ENCODE results near the gene SLC38A11.

Gene SLC38A11

DNA sequence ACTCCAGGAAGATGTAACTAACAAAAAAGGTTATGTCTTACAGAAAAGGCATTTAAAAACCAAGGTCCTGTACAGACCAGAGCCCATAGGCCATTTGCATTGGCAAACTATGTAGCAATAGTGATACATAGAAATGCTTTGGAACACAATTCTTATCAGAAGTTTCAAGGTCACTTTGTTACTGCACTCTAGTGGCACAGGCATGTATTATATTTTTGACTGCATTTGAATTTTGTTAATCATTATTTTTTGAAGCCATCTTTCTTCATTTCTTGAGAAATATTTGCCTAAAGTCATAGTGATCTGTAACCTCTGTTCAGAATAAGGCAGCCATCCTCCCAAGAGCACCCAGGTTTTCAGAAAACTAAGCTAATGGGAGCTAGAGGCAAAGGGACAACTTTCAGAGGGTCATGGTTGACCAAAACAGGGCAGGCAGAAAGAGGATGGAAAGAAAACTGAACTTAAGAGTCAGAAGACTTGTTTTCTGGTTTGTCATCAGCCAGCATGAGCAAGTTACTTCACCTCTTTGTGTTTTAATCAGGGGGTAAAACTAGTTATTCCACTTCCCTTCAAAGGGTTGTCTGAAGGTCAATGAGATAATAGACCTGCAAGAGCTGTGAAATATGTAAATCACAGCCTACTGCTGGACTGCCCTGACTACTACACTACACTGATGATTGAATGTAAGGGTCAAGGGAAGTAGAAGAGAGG is 41.5 kb downstream of the SLC38A11 start:
- no peak for DNase-seq (ENCODE audit: low read depth)

DNA sequence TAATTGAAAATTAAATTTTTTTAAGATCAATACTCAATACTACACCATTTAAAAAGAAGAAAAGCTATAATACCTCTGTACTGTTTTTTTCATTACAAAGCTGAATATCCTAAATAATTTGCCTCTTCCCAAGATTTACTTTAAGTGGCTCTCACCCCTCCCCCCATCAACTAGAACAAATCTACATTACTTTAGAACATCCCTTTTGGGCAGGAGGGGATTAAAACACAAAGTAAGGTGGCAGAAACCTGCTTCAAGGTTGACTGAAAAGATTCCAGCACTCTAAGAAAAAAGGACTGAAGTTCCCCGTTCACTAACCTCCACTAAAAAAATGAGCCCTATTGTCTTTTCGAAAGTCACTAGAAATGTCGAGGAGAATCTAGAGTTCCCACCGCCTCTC is 42.3 kb downstream of the SLC38A11 start:
- no peak for DNase-seq (ENCODE audit: low read depth)

DNA sequence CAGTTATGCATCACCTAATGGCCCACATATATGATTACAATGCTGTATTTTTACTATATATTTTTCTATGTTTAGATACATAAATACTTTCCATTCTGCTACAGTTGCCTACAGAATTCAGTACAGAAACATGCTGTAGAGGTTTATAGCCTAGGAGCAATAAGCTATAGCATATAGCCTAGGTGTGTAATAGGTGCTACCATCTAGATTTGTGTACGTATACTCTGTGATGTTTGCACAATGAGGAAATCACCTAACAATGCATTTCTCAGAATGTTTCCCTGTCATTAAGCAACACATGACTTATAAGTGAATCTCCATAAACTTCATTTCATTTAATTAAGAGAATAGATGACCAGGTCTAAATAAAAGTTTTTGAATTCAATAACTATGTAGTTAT is 43.5 kb downstream of the SLC38A11 start:
- DNase-seq (ENCODE audit: low read depth): no peak

DNA sequence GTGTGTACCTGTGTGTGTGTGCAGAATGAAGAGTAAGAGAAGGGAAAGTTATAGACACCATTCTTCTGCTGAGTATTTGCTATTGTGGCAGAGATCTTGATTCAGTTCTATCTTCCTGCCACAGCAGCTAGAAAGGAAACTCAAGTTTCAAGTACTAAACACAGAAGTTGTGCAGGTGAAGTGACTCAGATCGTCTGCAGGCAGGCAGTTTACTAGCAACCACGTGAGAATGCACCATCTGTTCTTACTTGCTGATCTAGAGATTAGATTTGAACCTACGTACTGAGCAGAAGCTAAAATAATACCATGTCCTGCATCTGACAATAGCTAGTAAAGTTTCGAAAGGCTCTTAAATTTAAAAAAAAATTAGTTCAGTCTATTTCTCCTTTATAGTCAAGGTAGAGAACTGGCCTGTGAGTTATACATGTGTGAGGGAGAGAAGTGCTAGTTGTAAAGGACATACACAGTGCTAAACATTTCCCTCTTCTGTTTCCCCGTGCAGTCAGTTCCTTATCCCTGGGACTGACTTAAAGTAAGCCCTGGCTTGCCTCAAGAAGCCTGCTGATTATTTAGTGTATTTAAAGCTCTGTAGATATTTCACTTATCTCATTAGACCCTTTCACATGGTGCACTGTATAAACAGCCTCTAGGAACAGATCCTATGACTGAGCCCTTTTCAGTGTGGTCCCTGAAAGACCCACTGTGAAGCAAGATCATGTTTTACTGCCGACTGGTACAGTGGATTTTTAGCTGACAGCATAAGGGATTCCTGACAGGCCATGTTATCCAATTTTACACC is 45.0 kb downstream of the SLC38A11 start:
- DNase-seq (ENCODE audit: low read depth): peak; percentile 4

DNA sequence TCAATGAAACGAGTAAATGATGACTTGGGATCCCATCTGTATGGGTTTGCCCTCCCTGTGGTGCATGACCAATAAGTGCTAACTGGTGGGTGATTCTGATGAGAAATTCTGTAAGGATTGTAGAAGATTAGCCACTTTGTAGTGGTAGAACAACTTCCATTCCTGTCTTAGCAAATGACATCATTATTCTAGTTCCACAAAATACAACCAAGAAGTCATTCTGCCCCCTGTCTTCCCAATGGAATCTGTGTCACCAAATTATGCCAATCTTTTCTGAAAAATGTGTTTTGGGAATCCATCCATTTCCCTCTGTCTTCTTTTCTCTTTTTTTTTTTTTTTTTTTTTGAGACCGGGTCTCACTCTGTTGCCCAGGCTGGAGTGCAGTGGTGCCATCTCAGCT is 48.4 kb downstream of the SLC38A11 start:
- no peak for DNase-seq (ENCODE audit: low read depth)

DNA sequence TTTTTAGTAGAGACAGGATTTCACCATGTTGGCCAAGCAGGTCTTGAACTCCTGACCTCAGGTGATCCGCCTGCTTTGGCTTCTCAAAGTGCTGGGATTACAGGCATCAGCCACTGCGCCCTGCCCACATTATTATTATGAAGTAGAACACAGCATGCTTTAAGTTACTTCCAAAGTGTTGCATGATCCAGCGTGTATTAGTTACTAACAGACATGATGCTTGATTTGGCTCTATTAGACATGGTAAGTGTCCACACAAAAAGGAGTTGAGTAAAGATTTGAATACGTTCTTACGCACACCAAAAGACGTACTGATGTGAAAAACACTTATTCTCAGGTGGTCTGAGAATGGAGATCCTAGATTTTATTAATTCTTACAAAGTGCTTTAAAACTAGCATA is 50.0 kb downstream of the SLC38A11 start:
- no peak for DNase-seq (ENCODE audit: low read depth)

DNA sequence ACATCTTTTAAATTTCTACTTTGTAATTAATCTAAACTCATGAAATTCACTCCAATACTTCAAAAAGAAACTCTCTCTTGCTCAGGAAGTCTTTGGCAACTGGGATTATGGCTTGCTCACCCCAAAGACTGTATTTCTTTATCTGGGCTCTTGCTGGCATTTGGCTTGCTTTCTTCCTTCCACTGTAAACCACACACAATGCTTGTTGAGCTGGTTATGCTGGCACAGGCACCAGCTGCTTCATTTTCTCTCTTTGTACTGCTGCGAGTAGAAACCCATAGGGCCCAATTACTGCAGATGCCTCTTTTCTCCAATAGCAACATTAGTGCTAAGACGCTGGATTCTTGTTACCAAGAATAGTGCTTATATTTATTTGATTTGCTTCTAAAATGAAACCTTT is 51.4 kb downstream of the SLC38A11 start:
- no peak for DNase-seq (ENCODE audit: low read depth)

DNA sequence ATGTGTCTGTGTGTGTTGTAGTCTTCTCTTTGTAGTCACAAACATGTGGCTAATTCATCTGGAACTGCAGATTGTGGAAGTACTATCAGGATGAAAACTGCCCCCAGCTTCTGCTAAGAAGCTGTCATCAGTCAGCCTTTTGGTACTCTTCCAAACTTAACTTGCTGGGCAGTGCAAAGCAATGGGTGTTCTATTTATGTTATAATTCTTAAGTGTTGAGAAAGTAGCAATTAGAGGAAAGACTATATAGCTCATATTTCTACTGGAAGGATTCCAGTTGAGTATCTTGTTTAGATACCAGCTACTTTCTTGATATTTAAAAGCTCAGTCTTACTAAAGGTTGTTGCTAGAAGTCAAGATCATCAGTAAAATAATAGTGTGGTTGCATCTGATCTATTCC is 52.1 kb downstream of the SLC38A11 start:
- no peak for DNase-seq (ENCODE audit: low read depth)

DNA sequence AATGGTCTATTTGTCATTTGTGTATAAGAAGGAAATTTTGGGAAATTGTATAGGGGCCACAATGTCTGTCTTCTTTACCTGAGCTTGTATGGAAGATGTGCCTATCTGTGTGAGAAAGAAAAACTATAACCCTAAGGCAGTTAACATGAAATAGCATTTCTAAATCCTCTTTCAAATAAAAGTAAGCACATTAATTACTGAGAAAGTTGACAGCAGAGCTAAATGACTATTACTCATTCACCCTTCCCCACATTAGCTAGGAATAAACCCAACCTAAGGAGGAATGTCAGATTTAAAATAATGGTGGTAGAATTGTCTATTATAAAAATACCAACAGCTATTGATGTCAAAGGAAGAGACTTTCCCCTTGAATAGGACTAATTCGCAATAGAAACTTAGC is 56.2 kb downstream of the SLC38A11 start:
- DNase-seq (ENCODE audit: low read depth): no peak

DNA sequence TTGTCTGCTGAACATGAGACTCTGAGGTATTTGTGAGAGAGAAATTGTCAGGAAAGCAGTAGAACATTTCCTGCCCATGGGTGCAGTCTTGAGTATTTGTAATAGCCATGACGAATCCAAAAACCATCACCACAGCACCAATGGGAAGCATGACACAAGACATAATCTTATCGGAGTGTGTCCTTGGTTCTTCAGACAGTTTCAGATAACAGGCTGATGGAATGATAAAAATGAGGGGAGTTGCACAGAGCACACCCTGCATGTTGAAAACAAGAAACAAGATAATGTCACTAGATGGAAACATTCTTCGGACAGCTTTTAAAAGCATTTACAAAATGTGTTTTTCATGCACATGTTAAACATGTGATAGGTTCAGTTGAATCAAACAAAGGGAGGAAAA is 56.9 kb downstream of the SLC38A11 start:
- no peak for DNase-seq (ENCODE audit: low read depth)

DNA sequence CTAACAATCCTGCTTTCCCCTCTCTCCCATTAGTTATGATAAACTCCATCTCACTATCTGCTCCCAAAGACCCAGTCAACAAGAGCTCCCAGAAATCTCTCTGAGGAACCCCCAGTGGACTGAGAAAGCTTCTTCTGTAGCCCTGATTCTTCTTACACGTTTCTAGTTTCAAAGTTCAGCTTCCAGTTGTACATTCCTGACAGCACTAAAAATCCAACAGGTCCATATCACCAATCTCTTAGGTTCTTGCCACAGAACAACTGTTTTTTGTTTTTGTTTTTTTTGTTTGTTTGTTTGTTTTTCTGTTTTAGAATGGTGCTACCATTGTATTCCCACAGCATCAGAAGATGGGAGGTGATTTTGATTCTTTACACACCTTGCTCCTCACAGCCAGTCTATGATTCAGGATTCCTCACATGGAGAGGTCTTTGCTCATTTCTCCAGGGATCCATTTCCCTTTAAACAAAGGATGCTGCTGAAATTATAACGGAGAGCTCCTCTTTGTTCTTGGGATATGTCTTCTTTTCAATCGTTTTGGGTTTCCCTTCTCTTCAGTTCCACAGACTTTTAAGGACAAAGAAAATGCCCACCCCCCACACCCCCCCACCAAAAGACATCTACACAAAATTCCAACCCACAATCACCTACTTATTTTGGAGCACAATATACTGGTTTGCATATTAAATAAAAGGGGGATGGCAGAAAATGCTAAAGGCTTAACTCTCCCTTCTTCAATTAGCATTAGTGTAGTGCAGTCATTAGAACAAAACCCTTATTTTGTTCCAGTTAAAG is 57.7 kb downstream of the SLC38A11 start:
- no peak for DNase-seq (ENCODE audit: low read depth)

DNA sequence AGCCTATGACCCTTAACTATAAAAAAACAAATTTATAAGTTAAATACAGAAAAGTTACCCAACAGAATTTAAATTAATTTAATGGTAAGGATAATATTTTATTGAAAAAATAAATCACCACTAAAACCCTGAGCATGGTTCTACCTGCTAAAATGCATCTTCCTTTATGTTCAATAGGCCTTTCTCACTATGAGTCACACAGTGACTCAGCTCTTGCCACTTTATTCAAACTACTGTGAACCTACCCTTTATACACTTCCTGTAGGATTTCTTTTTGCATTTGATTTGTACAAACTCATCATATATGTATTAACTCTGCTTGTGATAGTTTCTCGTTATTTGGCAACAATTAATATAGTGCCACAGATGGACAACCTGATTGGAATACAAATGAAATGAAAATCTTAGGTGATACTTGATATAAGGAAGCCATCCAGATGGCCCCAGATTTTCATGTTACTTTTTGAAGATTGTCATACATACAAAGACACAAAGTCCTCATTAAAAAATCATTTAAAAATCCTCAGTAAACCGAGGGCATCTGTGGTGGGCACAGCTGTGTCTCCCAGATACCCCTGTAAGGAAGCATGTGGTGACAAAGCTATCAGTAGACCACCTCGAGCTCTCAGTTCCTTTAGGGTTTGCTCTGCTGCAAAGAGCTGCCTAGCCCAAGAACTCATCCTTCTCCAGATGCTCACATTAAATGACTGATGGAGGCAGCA is 58.5 kb downstream of the SLC38A11 start:
- no peak for DNase-seq (ENCODE audit: low read depth)

DNA sequence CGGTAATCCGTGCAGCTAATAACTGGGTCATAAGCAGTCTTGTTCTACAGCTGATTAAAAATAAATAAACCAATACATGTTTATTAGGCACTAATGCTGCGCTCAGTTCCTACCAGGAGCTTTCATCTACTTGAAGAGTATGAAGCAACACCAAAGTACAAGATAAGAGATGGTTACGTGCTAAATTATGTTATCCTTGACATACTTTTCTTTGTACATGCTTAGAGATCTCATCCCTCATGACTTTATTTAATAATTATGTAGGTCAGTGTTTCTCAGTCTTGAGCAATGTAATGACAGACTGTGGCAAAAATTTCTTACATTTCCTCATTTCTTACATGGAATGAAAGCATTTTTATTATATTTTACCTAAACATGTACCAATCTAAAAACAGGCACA is 59.1 kb downstream of the SLC38A11 start:
- DNase-seq (ENCODE audit: low read depth): no peak

DNA sequence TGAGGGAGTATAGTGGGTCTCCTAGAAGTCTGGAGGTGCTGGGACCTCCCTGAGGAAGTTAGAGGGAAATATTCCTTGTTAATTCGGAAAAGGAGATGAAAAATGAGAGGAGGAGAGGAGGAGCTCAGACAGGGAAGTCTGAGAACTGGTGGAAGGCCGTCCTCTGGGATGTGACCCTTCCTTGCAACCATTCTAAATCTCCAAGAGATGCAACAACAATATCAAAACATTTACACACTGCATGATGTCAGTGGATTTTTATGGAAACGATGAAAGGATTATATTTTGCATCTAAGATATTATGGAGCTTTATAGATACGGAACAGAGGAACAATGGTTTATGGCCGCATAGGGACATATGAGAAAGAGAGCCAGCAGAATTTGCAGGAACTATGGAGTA is 63.9 kb downstream of the SLC38A11 start:
- no peak for DNase-seq (ENCODE audit: low read depth)

DNA sequence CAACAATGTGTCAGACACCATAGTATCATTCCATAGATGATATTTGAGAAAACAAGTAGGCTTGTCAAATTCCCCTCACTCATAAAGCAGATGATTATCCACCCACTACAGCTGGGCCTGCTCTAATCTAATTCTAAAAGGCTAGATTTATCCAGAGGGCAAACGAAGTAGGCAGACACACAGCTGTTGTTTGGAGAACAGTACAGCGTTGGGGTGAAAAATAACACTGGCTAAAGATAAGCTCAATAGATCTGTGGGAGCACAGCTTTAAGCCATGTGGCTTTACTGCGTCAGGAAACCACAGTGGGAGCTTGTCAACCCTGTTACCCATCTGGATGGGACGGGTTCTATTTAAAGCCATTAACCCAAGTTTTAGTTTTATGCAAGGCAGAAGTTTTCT is 64.8 kb downstream of the SLC38A11 start:
- no peak for DNase-seq (ENCODE audit: low read depth)

DNA sequence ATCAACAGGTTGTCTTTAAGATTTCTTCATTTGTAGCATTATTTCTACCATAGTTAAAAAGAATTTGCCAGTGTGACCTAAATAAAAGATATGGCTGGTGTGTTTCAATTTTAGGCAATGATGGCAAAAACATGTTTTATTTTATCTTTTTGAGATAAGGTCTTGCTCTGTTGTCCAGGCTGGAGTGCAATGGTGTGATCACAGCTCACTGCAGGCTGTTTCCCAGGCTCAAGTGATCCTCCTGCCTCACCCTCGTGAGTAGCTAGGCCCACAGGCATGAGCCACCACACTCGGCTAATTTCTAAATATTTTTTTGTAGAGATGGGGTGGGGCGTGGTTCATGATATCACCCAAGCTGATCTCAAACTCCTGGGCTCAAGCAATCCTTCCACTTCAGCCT is 66.7 kb downstream of the SLC38A11 start:
- no peak for DNase-seq (ENCODE audit: low read depth)

DNA sequence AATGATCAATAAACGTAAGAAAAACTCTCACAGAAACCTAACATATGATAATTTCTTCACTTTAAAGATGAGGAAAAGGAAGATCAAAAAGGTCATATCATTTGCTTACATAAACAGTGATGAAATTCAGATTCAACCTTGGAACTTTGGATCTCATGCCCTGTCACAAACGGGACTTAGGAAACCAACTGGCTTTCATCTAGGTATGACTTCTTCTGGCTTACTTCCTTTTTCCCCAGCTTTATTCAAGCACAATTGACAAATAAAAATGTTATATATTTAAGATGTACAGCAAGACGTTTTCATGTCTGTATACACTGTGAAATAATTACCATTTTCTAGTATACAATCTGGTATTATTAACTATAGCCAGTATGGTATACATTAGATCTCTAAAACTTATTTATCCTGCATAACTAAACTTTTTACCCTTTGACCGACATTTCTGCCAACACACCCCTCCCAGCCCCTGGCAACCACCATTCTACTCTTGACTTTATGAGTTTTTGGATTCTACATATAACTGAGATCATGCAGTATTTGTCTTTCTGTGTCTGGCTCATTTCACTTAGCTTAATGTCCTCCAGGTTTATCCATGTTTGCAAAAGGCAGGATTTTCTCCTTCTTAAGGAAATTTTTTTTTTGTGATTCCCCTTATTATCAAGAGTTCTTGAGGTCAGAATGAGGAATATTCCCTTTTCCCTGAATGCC is 67.7 kb downstream of the SLC38A11 start:
- no peak for DNase-seq (ENCODE audit: low read depth)

DNA sequence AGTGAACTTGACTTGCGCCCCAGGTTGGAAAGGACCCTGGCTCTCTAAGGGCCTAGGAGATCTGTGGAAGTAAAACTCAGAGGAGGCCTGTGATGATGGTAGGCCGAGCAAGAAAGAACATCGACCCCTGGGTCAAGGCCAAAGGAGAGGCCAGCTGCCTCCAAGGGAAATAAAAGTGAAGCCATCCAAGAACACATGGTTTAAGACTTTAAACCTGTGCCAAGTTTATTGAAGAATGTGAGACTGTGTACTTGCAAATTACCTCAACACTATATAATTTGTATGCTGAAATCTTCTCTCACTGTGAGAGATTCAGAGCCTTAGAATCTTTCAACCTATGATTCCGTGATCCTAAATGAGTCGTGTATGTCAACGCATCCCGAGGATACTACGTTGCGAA is 73.0 kb downstream of the SLC38A11 start:
- DNase-seq (ENCODE audit: low read depth): no peak

DNA sequence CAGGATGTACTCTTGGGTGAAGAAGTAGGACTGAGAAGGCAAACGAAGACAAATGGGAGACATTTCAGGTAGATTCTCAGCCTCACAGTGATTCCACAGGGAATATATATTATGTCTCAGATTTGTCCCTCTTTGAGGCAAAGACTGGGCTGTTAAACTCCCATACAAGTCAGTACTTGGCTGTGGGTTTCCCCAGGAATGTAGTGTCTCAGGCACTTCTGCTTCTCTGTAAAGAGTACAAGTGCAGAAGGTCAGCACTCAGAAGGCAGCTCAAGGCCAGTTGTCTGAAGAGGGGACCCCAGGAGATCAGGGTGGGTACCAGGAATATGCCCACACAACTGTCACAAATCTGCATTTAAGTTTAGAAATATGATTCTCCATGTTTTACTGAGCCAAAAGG is 73.8 kb downstream of the SLC38A11 start:
- no peak for DNase-seq (ENCODE audit: low read depth)

DNA sequence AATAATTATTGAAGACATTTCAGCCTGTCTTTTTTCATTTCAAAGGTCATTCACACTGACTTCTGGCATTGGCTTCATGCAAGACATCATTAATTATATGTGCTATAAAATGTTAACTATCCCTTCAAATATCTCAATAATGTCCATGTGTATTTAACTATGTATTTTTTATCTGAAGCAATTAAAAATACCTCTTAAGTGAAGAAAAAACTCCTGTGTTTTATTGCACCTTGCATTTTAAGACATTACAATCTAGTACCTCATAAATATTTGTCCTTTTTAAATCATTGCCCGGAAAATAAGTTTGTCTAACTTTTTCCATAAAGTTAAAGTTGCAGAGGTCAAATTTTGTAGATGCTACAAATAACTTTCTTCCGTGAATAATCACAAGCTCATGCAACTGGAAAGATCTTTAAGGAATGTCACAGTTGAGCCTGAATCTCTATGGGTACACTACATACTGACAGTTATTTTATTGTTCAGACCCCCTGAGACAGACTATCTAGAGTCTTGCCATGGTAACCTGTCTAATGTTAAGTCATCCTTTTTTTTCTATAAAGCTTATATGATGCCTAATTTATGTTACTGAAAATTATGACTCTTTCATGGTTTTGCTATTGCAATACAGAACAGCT is 75.3 kb downstream of the SLC38A11 start:
- no peak for DNase-seq (ENCODE audit: low read depth)

DNA sequence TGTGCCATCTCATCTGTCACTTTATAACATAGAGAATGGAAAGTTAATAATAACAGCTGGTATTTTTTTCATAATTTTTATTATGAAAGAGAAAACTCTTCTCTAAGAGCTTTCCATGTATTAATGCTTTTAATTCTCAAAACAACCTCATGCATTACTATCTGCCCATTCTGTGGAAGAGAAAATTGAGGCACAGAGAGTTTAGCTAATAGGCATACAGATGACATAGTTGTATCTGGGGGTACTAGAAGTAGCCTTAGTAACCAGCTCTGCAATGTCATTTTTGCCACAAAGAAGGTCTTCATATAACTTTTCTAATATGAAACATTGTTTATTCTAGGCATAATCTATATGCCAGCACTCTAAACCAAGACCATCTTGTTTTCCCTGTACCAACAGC is 77.4 kb downstream of the SLC38A11 start:
- DNase-seq (ENCODE audit: low read depth): no peak

Data from activated T-cell treated with anti-CD3 and anti-CD28 coated beads for 48 hours (primary cell).